Liver (tissue), 3 donors: ENCODE measurements around the gene SCAMP5.

Source experiments
- GABPA ChIP-seq, 2 donors: IDR thresholded peaks in 1 of 2; conservative IDR thresholded peaks in 1 of 2; 2 replicates each; pipeline ENCODE4 v1.6.1; 2016; ENCODE audit warnings: antibody characterized with exemption in 2 of 2, mild to moderate bottlenecking in 1 of 2, moderate library complexity in 1 of 2
- SP1 ChIP-seq: IDR thresholded peaks from 2 replicates; pipeline ENCODE4 v1.6.1; 2018; ENCODE audit warnings: antibody characterized with exemption, mild to moderate bottlenecking
- TAF1 ChIP-seq: conservative IDR thresholded peaks from 2 replicates; pipeline ENCODE4 v1.6.1; 2016; ENCODE audit warnings: antibody characterized with exemption, mild to moderate bottlenecking
- YY1 ChIP-seq: IDR thresholded peaks from 2 replicates; pipeline ENCODE4 v1.6.1; 2016; ENCODE audit warnings: antibody characterized with exemption, mild to moderate bottlenecking
- TF ChIP-seq, protein P1 (sequence below): fragments of 150-350 bp; IDR thresholded peaks from 2 replicates; pipeline ENCODE4 v1.5.1; 2017; ENCODE audit warnings: improper control_type of control experiment, low read depth, low read length; ENCODE audit not compliant: missing input control
- TF ChIP-seq, protein P2 (sequence below): IDR thresholded peaks from 2 replicates; pipeline ENCODE4 v1.6.1; 2016; ENCODE audit warnings: antibody characterized with exemption, mild to moderate bottlenecking
- TF ChIP-seq, protein P3 (sequence below): IDR thresholded peaks from 2 replicates; pipeline ENCODE4 v1.6.1; 2016; ENCODE audit warnings: antibody characterized with exemption
- donor health status: healthy.
- donor health status: healthy.

- TF ChIP-seq TAF1 (no peak), YY1 (no peak), GABPA (IDR thresholded peaks at IDR 0.05 in 1 of 2, conservative IDR thresholded peaks at IDR 0.05 in 1 of 2) (no peak), SP1 (no peak)
- TF ChIP-seq, protein P1, sequence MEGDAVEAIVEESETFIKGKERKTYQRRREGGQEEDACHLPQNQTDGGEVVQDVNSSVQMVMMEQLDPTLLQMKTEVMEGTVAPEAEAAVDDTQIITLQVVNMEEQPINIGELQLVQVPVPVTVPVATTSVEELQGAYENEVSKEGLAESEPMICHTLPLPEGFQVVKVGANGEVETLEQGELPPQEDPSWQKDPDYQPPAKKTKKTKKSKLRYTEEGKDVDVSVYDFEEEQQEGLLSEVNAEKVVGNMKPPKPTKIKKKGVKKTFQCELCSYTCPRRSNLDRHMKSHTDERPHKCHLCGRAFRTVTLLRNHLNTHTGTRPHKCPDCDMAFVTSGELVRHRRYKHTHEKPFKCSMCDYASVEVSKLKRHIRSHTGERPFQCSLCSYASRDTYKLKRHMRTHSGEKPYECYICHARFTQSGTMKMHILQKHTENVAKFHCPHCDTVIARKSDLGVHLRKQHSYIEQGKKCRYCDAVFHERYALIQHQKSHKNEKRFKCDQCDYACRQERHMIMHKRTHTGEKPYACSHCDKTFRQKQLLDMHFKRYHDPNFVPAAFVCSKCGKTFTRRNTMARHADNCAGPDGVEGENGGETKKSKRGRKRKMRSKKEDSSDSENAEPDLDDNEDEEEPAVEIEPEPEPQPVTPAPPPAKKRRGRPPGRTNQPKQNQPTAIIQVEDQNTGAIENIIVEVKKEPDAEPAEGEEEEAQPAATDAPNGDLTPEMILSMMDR, result no peak
- TF ChIP-seq, protein P2, sequence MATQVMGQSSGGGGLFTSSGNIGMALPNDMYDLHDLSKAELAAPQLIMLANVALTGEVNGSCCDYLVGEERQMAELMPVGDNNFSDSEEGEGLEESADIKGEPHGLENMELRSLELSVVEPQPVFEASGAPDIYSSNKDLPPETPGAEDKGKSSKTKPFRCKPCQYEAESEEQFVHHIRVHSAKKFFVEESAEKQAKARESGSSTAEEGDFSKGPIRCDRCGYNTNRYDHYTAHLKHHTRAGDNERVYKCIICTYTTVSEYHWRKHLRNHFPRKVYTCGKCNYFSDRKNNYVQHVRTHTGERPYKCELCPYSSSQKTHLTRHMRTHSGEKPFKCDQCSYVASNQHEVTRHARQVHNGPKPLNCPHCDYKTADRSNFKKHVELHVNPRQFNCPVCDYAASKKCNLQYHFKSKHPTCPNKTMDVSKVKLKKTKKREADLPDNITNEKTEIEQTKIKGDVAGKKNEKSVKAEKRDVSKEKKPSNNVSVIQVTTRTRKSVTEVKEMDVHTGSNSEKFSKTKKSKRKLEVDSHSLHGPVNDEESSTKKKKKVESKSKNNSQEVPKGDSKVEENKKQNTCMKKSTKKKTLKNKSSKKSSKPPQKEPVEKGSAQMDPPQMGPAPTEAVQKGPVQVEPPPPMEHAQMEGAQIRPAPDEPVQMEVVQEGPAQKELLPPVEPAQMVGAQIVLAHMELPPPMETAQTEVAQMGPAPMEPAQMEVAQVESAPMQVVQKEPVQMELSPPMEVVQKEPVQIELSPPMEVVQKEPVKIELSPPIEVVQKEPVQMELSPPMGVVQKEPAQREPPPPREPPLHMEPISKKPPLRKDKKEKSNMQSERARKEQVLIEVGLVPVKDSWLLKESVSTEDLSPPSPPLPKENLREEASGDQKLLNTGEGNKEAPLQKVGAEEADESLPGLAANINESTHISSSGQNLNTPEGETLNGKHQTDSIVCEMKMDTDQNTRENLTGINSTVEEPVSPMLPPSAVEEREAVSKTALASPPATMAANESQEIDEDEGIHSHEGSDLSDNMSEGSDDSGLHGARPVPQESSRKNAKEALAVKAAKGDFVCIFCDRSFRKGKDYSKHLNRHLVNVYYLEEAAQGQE, result no peak
- TF ChIP-seq, protein P3, sequence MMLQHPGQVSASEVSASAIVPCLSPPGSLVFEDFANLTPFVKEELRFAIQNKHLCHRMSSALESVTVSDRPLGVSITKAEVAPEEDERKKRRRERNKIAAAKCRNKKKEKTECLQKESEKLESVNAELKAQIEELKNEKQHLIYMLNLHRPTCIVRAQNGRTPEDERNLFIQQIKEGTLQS, result no peak
Observed at GRCh38 chr15:75030424-75030823, 35.1 kb downstream of the SCAMP5 start.
